HG03342 (cell line): ENCODE data around the gene MRPL1.
A peak's percentile ranks its signal among the peaks of the same experiment; 100 is the strongest.
"Not testable (repeated sequence)": the region's sequence is repeated elsewhere in the genome, so short reads cannot be mapped to it uniquely, and the experiment has no call there.

Experiments
- ATAC-seq: cut with Tn5 transposase; IDR thresholded peaks from one replicate; pipeline ENCODE4 v1.9.1; 2021; ENCODE audit warnings: mild to moderate bottlenecking, moderate library complexity; ENCODE audit not compliant: unreplicated experiment

Gene MRPL1

DNA sequence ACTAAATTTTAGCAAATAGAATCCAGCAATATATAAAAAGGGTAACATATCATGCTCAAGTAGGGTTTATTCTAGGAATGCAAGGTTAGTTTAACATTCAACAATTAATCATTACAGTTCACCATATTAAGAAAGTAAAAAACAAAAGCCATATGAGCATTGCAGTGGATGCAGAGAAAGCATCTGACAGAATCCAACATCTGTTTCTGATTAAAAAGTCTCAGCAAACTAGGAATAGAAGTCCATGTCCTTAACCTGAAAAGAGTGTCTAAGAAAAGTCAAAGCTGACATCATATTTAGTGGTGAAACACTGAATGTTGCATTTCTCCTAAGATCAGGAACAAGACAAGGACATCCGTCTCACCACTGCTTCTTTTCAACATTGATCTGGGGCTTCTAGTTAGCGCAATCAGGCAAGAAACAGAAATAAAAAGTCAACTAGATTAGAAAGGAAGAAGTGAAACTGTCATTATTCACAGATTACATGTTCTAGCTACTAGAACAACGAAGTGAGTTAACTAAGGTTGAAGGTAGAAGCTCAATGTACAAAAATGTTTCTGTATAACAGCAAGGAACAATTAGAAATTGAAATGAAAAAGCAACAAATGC lies 49.3 kb downstream of the MRPL1 start:
- peak; percentile 69 for ATAC-seq

- ATAC-seq = no peak
Observed at GRCh38 chr4:77913348-77913747, 50.7 kb downstream of the MRPL1 start.

GRCh38 chr4:77917075-77917474 lies 54.4 kb downstream of the MRPL1 start:
- no peak for ATAC-seq

DNA sequence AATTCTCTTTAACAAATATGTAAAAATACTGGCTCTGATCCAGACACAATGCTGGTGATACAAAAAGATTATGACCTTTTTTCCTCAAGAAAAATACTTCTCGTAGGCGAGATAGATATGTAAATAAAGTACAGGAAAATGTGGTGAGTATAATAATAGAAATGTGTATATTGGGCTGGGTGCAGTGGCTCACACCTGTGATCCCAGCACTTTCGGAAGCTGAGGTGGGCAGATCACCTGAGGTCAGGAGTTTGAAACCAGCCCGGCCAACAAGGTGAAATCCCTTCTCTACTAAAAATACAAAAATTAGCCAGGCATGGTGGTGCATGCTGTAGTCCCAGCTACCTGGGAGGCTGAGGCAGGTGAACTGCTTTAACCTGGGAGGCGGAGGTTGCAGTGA lies 55.0 kb downstream of the MRPL1 start:
- ATAC-seq = no peak

DNA sequence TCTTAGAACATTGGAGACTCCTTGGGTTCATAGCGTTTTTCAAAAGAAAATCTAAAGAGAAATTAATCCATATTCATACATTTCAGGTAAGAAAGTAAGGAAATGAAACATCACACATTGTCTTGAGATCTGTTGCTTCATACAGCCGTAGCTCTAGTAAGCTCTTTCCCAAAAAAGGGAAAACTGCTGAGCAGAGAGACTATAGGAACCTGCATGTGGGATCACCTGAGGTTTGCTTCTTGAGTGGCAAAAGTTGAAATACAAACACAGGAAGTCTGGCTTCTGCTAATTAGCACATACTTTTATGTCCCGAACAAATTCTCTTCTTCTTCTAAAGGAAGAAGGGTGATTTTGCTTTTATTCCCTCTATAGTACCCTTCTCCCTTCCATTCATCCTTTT lies 57.7 kb downstream of the MRPL1 start:
- ATAC-seq = no peak

- ATAC-seq = no peak
Observed at GRCh38 chr4:77921701-77922100, 59.1 kb downstream of the MRPL1 start.

DNA sequence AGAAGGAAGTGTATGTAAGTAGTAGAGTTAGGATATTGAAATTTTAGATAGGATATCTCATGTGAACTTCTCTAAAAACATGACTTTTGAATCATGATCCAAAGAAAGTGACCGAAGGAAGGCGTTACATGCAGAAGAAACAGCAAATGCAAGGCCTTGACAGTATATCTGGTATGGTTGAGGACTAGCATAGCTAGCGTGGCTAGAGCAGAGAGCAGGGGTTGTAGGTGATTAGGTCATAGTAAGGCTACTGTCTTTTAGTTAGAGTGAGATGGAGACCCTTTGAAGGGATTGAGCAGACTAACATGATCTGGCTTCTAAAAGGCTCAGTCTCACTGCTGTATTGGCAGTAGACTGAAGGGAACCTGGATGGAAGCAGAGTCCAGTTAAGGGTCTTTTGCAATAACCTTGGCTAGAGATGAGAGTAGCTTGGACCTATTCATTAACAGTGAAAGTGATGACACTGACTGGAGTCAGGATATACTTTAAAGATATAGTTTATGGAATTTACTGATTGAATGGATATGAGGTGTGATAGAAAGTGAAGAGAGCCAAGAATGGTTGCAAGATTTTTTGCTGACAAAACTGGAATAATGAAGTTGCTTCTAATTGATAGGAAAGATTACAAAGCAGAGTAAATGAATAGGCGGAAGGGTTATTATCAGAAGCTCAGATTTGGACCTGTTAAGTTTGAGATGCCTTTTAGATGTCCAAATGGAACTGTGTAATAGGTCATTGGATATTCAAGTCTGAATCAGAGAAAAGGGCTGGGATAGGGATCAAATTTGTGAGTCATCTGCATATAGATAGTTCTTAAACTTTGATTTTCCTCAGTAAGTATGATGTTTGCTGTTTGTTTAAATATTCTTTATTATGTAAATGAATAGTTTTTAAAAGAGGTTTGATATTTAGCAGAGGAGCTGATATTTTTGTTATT lies 59.8 kb downstream of the MRPL1 start:
- no peak for ATAC-seq

- no peak for ATAC-seq
Observed at GRCh38 chr4:77927991-77928925, 65.6 kb downstream of the MRPL1 start.

DNA sequence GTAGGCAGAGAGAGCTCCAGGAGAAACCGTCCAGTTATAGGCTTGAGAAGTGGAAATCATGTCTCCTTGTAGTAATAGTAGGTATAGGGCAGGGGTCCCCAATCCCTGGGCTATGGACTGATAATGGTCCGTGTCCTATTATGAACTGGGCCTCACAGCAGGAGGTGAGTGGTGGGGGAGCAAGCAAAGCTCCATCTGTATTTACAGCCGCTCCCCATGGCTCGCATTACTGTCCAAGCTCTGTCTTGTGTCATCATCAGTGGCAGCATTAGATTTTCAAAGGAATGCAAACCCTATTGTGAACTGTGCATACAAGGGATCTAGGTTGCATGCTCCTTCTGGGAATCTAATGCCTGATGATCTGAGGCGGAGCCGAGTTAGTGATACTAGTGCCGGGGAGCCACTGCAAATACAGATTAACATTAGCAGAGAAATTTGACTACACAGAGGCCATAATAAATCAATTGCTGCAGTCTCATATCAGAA lies 67.6 kb downstream of the MRPL1 start:
- ATAC-seq = no peak

DNA sequence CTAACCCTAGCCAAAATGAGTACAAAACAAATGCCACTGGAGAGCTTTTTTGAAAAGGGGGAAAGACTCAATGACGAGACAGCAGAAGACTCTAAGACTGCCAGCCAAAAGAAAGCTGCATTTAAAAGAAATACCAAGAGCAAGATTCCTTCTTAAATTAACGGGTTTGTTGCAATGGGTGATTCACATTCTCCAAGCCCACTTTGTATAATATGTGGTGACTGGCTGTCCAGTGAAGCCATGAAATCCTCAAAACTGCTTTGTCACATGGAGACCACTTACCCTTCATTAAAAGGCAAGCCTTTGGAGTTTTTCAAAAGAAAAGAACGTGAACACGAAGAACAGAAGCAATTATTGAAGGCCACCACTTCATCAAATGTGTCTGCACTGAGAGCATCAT lies 68.2 kb downstream of the MRPL1 start:
- ATAC-seq = no peak

DNA sequence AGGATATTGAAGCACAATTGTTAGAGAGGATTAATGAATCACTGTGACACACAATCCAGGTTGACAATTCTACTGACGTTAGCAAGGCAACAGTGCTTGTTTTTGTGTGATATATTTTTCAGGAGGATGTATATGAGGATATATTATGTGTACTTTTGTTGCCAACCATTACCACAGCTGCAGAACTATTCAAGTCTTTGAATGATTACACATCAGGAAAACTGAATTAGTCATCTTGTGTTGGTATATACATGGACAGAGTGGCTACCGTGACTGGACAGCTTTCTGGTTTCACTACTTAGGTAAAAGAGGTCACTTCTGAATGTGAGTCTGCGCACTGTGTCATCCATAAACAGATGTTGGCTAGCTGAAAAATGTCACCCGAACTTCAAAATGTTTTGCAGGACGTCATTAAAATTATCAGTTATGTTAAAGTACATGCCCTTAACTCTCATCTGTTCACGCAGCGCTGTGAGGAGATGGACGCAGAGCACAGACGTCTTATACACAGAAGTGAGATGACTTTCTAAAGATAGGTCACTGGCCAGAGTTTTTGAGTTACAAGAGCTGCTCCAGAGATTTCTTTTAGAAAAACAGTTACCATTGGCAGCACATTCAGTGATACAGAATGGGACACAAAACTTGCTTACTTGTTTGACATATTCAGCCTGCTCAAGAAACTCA lies 69.0 kb downstream of the MRPL1 start:
- ATAC-seq = no peak

- no peak for ATAC-seq
Observed at GRCh38 chr4:77938560-77938959, 75.9 kb downstream of the MRPL1 start.

DNA sequence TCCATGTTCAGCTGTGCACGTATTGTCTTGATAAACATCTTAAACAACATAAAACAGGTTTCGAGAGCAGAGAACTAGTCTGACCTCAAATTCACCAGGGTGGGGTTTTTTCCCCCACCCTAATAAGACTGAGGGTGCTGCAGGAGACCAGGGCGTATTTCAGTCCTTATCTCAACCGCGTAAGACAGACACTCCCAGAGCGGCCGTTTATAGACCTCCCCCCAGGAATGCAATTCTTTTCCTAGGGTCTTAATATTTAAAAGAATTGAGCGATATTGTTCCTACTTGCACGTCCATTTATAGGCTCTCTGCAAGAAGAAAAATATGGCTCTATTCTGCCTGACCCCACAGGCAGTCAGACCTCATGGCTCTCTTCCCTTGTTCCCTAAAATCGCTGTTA lies 83.3 kb downstream of the MRPL1 start:
- not testable (repeated sequence) for ATAC-seq

DNA sequence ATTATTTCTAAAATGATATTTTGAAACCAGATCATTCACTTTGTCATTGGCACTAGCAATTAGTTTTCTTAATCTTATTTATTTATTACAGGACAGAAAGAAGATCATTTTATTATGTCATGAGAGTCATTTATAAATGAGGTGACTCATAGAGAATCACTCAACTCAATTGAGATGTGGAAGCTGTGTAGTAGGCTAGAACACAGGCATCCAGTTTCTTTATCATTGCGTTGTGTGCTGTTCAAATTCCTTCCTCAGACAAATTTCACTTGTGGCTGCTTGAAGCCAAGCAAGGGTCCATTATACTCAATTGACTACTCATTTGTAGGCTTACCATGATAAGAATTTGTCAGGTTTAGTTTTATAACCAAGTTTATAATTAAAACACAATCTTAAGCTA lies 87.6 kb downstream of the MRPL1 start:
- no peak for ATAC-seq

DNA sequence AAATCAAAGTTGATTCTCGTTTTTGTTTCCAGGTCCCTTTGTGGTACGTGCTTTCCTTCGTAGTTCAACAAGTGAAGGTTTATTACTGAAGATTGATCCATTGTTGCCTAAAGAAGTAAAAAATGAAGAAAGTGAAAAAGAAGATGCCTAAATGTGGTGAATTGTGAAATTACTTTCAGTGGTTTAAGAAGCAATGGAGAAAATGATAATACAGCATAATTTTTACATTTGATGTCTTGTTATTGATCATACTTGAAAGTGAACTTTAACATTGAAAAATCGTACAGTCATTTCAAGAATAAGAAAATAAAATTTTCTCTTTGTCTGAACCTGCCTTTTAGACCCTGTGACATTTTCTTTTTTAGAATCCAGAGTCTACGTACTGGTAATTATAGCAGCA lies 89.8 kb downstream of the MRPL1 start:
- ATAC-seq = no peak

DNA sequence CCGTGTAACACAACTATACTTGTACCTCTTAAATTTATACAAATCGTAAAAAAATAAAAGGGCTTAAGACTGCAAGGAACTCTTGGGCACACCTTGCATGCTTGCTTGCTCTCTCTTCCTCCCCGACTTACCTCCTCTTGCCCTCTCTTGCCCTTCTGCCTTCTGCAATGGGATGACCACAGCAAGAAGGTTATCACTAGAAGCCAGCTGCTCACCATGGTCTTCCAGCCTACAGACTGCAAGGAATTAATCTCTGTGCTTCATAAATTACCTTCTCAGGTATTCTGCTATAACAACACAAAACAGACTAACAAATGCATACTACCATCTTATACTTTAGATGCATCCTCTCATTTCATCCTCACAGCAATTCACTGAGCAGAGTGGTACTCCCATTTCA lies 92.1 kb downstream of the MRPL1 start:
- no peak for ATAC-seq

GRCh38 chr4:77956917-77957316 lies 94.3 kb downstream of the MRPL1 start:
- no peak for ATAC-seq

DNA sequence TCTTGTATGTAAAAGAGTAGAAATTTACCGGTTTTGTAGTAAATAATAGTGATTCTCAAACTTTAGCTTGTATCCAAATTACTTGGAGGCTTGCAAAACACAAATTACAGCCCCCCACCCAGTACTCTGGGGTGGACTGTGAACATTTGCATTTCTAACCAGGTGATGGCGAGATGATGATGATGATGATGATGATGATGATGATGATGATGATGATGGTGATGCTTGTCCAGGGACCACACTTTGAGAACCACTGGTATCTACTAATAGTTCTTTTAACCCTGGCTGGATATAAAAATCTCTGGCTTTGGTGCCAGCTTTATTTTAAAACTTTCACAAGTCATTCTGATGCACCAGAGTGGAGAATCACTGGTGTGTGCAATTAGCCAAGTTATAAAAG lies 96.3 kb downstream of the MRPL1 start:
- no peak for ATAC-seq

- peak; percentile 58 for ATAC-seq
Observed at GRCh38 chr4:77959566-77960338, 97.1 kb downstream of the MRPL1 start.

DNA sequence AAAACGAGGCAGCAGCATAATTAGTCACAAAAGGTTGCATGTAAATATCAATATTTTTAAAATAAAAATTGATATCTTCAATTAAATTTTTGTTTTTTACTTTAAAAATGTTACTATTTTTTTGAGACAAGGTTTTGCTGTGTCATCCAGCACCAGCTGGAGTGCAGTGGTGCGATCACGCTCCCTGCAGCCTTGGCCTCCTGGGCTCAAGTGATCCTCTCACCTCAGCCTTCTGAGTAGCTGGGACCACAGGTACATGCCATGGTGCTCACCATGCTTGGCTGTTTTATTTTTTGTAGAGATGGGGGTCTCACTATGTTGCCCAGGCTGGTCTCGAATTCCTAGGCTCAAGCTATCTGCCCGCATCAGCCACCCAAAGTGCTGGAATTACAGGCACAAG lies 97.7 kb downstream of the MRPL1 start:
- ATAC-seq = no peak
